HG02610 (cell line): ENCODE data around the gene TXNDC17.
"Not testable (repeated sequence)": the region's sequence is repeated elsewhere in the genome, so short reads cannot be mapped to it uniquely, and the experiment has no call there.

Experiments used
- ATAC-seq: cut with Tn5 transposase; IDR thresholded peaks from one replicate; pipeline ENCODE4 v1.9.1; 2021; ENCODE audit warnings: mild to moderate bottlenecking, moderate library complexity; ENCODE audit not compliant: unreplicated experiment

The TXNDC17 gene

DNA sequence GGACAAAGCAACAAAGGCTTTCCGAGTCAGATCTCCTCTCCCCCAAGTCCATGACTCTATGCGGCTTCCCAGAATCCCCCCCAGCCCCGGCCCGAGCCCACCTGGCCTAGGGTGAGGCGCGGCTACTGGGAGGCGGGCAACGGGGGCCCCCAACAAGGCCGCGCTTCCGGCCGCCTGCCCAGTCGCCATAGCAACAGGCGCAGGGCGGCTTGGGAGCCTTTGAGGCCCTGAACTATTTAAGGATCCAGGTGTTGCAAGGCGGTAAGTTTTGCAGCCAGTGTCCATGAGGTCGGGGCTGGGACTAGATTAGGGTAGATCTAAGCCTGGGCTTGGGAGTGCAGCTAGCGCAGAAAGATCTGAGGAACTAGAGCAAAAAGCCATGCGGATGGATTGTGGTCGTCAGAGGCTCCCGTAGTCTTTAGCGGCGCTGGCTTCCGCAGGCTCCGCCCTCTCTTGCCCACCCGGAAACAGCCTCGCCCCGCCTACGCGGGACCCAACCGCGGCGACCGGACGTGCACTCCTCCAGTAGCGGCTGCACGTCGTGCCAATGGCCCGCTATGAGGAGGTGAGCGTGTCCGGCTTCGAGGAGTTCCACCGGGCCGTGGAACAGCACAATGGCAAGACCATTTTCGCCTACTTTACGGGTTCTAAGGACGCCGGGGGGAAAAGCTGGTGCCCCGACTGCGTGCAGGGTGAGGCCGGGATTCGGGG is at the start of gene TXNDC17, which contains the start of gene KIAA0753:
Gene TXNDC17 (plus strand): TSS at position 525 of the 711 bp plus-strand sequence. CDS start 23 bp downstream, at position 548.
Gene KIAA0753 (minus strand): TSS at position 176 of the 711 bp plus-strand sequence. CDS start 5,608 bp downstream, outside the sequence.
- peak; percentile 87 for ATAC-seq

DNA sequence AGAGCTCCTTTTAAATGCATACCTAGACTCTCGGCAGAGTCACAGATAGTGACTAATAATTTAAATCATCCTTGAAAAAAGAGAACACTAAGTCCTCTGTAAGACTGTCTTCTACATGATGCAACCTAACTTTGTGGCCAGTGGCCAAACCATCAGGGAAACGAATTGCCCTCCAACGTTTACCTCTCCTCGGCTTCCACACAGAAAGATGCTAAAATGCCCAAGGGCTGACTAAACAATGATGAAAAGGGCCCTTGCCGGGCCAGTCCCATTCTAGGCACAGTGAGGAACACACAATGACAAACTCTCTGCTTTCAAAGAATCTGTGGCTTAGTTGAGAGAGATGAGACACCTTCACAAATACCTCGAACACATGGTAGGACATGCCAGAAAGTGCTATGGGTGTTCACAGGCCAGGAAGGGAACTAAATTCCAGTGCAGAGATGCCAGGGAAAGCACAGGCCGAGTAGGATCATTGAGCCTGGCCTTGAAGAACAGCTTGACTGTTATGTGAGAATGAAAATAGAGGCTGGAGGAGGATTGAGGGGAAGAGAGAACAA is 49.2 kb upstream of the TXNDC17 start:
- ATAC-seq, result no peak

DNA sequence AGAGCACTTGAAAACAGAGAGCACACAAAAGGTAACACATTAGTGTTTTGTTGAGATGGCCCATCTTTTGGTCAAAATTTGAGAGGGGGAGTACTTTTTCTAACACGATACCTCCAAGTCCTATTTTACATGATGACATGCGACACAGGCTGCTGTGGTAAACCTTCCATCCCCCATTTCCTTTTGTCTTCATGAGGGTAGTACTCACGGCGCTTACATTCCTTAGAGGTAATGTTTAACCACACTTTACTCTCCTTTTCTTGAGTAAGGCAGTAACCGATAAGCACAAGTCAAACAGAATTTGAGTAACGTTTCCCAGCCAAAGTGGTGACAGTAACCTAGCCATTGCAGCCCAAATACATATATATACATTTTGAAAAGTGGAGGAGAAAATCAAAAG is 48.7 kb upstream of the TXNDC17 start:
- no peak for ATAC-seq

DNA sequence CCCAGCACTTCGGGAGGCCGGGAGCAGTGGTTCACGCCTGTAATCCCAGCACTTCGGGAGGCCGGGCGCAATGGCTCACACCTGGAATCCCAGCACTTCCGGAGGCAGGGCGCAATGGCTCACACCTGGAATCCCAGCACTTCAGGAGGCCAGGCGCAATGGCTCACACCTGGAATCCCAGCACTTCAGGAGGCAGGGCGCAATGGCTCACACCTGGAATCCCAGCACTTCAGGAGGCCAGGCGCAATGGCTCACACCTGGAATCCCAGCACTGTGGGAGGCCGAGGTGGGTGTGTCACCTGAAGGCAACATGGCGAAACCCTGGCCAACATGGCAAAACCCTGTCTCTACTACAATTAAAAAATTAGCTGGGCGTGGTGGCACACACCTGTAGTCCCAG is 47.5 kb upstream of the TXNDC17 start:
- ATAC-seq, result not testable (repeated sequence)

DNA sequence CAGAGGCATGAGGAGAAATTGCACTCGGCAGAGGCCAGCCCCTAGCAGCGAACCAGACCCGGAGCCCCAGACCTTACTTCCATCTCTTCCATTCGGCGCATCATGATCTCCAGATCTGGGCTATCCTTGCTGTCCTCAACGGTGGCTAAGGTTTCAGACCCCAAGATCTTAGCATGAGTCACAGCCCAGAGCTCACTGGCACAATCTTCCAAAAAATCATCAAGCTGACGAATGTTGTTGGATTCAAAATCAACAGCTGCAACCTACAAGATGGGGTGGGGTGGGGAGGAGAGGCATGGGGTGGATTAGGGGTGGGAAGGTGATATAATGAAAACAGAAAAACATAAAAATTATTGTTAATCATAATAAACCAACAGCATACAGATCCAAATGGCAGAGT is 44.8 kb upstream of the TXNDC17 start:
- ATAC-seq, result no peak

DNA sequence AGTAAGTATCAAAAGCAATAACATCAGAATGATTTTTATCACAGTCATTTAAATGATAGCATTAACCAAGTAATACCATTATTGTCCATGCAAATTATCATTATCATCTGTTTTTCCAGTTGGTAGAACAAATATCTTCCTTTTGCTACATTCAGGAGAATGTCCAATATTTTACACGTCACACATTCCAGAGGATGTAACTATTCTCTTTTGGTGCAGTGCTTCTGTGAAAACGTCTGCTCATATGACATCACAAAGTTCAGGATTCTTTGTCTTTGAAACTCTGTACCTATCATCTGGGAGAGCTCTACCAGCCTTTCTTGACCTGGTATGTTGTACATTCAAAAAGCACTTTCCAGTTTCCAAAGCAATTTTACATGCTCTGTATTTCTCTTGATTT is 44.3 kb upstream of the TXNDC17 start:
- no peak for ATAC-seq

DNA sequence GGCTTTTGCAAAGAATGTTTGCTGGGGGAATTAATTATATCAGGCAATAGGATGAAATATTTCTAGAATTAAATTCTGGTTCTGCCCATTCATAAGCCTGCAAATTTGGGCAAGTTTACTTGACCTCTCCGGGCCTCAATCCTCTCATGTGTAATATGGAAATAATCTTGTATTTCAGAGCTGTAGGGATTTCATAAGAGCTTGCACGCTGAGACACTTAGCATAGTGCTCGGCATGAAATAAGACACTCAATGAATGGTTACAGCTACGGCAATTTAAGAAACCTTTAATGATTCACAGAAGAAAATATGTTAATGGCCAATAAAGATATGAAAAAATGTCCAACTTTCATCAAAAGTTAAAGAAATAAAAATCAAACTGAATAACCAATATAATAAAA is 43.9 kb upstream of the TXNDC17 start:
- ATAC-seq, result no peak

DNA sequence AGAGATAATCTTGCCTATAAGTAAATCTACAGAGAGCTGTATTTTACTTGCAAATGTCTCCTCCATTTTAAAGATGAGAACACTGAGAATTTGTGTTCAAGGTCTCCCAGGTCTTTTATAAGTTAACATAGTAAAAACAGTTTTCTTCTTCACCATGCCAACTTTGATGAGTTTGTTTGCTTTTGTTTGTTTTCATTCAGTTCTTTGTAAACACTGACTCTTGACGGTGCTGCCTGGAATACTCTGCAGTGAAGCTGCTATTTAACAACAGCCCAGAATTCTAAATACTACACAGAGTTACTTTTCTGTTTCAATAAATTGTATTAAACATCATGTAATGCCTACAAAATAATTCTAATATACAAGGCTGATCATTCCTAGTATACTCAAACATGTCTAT is 43.1 kb upstream of the TXNDC17 start:
- no peak for ATAC-seq

DNA sequence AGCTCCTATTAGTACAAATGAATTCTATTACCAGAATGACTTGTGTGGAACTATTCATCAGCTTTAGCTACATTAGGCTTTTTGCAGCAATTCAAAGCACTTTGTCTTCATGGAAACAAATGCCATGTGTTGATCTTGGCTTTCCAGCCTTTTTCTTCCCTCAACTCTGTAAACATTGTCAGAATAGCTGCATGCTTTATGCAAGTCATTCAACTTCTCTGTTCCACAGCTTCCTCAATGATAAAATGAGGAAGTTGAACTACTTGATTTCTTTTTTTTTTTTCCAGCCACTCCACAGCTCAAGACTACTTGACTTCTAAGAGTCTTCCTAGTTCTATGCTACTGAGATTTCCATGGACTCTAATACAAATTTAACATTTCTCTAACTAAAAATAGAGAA is 41.5 kb upstream of the TXNDC17 start:
- no peak for ATAC-seq

DNA sequence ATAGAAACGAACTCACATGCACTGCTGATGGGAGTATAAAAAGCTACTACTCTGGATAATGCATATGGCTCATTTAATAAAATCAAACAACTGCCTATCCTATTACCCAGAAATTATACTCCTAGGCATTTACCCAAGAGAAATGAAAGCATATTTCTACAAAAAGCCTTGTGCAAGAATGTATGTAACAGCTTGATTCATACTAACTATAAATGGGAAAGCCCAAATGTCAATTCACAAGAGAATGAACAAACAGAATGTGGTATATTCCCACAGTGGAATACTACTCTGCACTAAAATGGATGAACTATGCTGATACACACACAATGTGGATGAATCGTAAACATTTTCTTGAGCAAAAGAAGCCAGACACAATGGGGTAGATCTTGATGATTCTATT is 38.7 kb upstream of the TXNDC17 start:
- ATAC-seq, result no peak

DNA sequence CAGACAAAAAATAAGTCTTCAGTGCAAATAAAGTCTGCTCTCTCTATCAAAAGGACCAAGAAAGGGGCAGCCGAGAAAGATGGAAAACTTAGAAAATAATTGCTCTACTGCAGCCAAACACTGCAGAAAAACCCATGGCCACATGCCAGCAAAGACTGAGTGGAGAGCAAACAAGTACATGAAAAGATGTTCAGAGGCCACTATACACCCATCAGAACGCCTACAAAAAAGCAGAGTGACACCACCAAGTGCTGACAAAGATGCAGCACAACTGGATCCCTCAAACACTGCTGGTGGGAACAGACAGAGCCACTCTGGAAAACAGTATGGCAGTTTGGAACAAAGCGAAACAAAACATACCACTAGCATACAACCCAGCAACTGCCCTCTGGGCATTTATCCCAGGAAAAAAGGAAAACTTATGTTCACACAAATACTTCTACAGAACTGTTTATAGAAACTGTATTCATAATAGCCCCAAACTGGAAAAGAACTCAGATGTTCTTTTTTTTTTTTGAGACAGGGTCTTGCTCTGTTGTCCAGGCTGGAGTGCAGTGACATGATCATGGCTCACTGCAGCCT is 37.0 kb upstream of the TXNDC17 start:
- ATAC-seq, result no peak

DNA sequence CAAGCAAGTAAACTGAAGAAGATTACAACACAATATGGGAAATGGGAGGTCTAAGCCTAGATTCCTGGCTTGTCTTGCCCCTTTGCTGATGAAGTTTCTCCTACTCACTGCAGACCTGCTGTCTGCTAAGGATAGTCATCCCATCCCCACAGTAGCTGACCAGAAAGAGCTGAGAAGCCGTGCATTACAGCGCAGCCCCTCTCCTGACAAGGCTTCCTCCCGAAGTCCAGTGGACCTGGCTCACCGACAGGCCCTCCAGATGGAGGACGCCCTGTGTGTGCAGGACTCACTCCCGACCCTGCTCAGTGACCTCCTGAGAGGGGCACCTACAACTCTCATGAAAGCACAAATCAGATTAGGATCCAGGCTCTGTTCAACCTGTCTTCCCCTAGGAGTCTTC is 35.7 kb upstream of the TXNDC17 start:
- ATAC-seq, result no peak

DNA sequence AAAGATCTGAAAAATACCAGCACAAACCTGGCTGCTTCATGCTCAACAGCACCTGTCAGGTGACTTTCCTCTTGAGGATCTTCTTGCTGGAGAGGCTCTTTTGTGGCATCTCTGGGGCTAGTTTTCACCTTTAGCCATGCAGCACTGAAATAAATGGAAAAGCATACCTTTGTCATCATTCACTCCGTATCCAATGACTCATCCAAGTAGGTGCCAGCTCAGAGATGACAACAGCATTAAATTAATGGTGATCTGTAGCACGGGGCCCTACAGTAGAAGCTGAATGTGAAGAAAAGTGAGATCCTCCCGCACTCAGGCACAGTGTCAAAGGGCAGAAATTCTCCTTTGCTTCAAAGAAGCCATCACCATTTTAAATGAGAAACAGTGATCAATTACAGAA is 32.5 kb upstream of the TXNDC17 start:
- no peak for ATAC-seq

DNA sequence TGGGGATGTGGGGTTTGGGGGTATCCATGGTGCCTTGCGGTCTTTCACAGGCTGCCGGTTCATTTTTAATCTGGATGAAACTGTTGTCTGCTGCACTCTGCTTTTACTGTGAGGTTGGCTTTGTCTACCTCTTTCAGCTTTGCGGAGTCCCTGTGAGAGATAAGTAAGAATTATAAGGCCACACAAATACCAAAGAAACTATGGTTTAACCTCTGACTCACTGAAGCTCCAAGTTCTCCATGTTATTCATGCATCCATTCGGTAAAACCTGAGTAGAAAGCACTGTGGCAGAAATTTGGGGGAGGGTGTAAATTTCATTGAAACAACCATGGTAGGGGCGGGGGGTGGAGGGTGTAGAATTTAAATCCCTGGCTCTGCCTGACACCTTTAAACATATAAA is 30.8 kb upstream of the TXNDC17 start:
- ATAC-seq, result no peak

DNA sequence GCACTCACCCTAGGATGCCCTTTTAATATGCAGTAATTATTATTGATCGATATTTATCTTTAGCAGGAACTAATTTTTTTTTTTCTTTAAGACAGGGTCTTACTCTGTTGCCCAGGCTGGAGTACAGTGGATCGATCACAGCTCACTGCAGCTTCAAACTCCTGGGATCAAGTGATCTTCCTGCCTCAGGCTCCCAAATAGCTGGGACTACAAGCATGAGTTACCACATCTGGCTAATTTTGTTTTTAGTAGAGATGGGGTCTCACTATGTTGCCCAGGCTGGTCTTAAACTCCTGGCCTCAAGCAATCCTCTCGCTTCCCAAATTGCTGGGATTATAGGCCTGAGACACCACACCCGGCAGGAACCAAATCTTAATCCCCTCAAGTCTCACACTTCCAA is 29.6 kb upstream of the TXNDC17 start:
- ATAC-seq, result no peak

DNA sequence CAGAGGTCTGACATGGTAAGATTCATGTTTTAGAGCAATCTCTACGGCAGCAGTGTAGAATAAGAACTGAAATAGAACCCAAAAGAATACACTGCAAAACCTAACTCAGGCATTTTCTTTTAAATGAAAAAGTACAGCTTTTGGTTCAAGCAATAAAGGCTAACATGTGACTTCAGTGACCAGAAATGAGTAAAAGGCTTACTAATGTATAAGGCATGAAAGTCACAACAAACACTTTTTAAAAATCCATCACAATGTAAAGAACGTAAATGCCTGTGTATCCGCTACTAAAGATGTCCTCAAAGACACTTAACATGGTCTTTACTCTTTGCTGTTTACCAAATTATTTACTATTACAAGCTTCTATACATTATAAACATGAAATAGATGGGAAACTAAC is 16.9 kb upstream of the TXNDC17 start:
- no peak for ATAC-seq

DNA sequence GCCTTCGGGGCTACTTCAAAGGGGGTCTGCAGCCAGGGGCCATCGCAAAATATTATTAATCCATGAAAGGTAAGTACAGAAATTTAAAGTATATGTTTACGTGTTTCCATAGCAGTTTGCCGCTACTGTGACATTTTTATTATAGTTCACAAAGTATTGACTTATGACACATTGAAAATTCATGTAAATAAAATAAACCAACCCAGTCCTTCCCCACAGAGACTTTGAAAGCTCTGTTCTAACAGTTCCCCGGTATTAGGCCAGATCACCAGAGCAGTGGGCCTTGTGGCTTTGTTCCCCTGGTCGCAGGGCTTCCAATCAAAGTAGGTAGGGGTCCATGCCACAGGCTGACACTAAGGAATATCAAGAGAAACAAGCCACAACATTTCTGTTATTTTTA is 14.2 kb upstream of the TXNDC17 start:
- ATAC-seq, result no peak

DNA sequence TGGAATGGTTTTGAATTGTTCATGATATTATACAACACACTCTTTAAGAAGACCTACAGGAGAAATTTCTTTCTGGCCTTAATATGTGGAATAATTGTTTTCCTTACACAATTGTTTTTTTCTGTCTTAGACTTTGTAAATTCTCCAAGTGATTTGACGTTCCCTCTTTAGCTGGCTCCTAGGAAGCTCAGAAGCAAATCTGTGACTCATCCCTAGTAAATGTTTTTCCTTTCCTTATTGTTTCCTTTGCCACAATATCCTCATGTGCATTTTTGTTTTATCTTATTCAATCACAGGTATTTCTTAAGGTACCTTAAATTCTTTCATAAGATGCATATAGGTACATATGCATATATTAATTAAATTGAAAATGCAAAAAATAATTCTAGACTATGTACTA is 13.8 kb upstream of the TXNDC17 start:
- ATAC-seq, result no peak

DNA sequence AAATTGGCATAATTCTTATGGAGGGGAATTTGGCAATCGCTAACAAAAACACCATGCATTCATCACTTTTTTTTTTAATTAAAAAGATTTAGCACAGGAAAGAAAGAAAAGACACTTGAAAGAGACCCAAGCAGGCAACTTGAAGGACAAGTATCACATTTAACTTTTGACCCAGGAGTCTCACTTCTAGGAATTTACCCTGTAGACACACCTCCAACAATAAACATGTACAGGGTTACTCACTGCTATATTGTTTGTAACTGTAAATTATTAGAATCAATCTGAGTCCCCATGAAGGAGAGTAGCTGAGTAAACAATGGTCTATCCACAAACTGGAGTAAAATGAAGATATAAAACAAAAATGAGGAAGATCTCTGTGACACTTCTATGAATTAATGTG is 10.5 kb upstream of the TXNDC17 start:
- no peak for ATAC-seq

DNA sequence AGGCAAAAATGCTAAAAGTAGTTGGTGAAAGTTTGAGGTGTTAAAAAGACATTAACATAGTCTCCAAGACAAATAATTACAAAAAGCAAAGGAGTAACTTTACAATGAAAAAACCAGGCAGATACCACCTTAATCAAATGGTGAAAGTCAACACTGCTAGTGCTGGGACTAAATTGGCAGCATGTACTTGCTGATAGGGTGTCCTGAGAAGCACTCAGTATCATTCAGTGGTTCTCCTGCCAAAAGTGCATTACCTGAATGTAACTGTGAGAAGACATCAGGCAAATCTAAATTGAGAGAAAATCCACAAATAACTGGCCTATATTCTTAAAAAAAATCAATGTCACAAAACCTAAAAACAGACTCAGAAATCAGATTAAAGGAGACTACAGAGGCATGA is 8.3 kb upstream of the TXNDC17 start:
- ATAC-seq, result no peak

DNA sequence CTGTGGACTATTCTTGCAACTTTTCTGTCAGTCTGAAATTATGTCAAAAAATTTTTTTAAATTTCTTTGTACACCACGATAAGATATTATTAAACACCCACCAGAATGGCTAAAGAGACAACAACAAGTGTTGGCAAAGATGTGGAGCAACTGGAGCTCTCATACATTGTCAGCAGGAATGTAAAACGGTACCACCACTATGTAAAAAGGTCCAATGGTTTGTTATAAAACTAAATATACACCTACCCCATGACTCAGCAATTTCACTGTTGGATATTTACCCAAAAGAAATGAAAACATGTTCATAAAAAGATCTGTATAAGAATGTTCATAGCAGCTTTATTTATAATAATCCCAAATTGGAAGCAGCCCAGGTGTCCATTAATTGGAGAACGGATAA is 7.6 kb upstream of the TXNDC17 start:
- no peak for ATAC-seq

DNA sequence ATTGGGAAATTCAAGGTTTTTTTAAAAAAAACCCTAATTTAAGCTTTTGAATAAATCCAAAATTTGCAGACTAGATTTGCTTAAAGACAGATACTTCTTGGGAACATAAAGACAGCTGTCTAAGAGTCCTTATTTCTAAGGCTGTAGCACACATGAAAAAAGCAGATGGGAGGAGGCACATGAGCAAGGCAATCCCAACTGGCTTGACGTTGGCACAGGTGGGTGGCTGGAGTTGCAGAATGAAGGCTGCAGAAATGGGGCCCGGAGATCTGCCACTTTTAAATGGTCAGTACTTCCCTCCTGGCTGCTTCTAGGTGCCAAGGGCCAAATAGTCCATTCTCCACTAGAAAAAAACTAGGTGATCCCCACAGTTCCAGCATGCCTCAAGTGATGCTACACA is 4.8 kb upstream of the TXNDC17 start:
- ATAC-seq, result no peak
